HepG2 (cell line): ENCODE data around the gene PRR5L. TPM values are rescaled to one million over a fixed set of nuclear protein-coding genes. Genes with fewer than 3 reads are reported as not detected.
A peak's percentile ranks its signal among the peaks of the same experiment; 100 is the strongest.

Experiments used
- ATF1 ChIP-seq: IDR thresholded peaks from 2 replicates; pipeline ENCODE4 v1.6.1; 2016; ENCODE audit warnings: mild to moderate bottlenecking, control low read depth
- PHF8 ChIP-seq: sonication (generic); formaldehyde crosslinking; IDR thresholded peaks from 2 replicates; pipeline ENCODE4 v1.5.0; 2020; ENCODE audit warnings: missing genetic modification reagents
- RARA ChIP-seq: IDR thresholded peaks from 2 replicates; pipeline ENCODE4 v1.6.1; 2016; ENCODE audit warnings: missing genetic modification reagents, missing compliant biosample characterization
- SIX4 ChIP-seq: sonication (generic); formaldehyde crosslinking; IDR thresholded peaks from 2 replicates; pipeline ENCODE4 v1.4.0; 2020; ENCODE audit warnings: missing genetic modification reagents
- ZNF616 ChIP-seq: sonication (generic); formaldehyde crosslinking; IDR thresholded peaks from 2 replicates; pipeline ENCODE4 v1.5.0; 2020; ENCODE audit warnings: low read depth, mild to moderate bottlenecking, missing genetic modification reagents
- ZNF644 ChIP-seq: IDR thresholded peaks from 2 replicates; pipeline ENCODE4 v1.6.1; 2016; ENCODE audit warnings: low read depth
- polyA plus RNA-seq, 8 experiments: library from polyadenylated mRNA; depleted of rRNA in 3 of 8; stranded (reverse) in 7 of 8; unstranded in 1 of 8; fragments of >200 nt; fragmentation: Illumina TruSeq in 4 of 8; extraction: Trizol in 4 of 8; gene quantifications; 2 replicates each; pipeline versions ENCODE4 v1.2.1 to v1.2.3, GENCODE V29; 2011 to 2016; ENCODE audit warnings: low read depth in 4 of 8, missing spikeins in 1 of 8, mixed read lengths in 1 of 8; ENCODE audit not compliant: insufficient read depth in 1 of 8
- total RNA-seq, 5 experiments: library from RNA; depleted of rRNA; stranded (reverse); fragments of >200 nt; fragmentation: Illumina TruSeq; extraction: Trizol; gene quantifications; 2 replicates each; pipeline ENCODE4 v1.2.3, GENCODE V29; 2016; ENCODE audit warnings: low read depth in 1 of 5
- TF ChIP-seq, protein P1 (sequence below), 2 experiments: fragments of 450-650 bp in 1 of 2; sonication (generic) in 1 of 2; formaldehyde crosslinking in 1 of 2; IDR thresholded peaks; 2 replicates each; pipeline versions ENCODE4 v1.6.1 to v1.8.0; 2016 to 2022; ENCODE audit warnings: antibody characterized with exemption in 1 of 2, mild to moderate bottlenecking in 1 of 2, missing genetic modification reagents in 1 of 2
- TF ChIP-seq, protein P2 (sequence below): sonication (generic); formaldehyde crosslinking; IDR thresholded peaks from 2 replicates; pipeline ENCODE4 v1.5.0; 2020; ENCODE audit warnings: mild to moderate bottlenecking, missing genetic modification reagents
- TF ChIP-seq, protein P3 (sequence below): sonication (generic); formaldehyde crosslinking; IDR thresholded peaks from 2 replicates; pipeline ENCODE4 v1.4.0; 2020; ENCODE audit warnings: missing genetic modification reagents
- TF ChIP-seq, protein P4 (sequence below): sonication (generic); formaldehyde crosslinking; IDR thresholded peaks from 2 replicates; pipeline ENCODE4 v1.4.0; 2020; ENCODE audit warnings: missing genetic modification reagents, borderline replicate concordance
- TF ChIP-seq, protein P5 (sequence below): sonication (generic); formaldehyde crosslinking; IDR thresholded peaks from 2 replicates; pipeline ENCODE4 v1.8.1; 2023; ENCODE audit warnings: mild to moderate bottlenecking, inconsistent platforms, moderate library complexity, missing genetic modification reagents, borderline replicate concordance

PRR5L gene
- total and polyA plus RNA-seq, 2 of the 13 experiments (the other 11 are each of a cell fraction or from before 2014, with no cell fraction given), result 0.16 TPM; not detected in 1

DNA sequence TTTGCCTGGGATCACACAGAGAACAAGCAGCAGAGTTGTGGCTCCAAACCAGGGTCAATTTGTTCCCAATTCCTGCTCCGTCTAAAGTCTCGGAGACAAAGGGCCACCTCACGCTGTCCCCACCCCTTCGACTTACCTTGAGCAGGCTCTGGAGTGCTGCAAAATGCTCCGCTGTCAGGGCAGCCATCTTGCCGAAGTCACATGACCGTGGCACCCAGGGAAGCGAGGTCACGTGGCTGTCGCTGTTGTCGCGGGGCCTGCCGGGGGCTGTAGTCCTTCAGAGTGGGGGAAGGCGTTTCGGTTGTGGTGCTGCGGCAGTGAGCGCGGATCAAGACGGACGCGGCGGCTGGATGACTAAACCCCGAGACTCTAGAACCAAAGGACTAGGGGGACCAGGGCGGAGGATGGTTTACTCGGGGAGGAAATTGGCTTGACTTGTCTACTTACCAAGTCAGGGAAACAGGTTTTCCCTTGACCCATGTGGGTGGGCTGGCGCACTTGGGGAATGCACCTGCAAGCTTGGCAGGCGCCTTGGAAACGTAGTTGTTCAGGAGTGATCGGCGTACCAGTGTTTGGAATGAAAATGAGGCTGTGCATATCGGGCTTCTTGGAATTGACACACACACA lies 6.7 kb upstream of the PRR5L start, which contains the start of gene COMMD9 (continued):
- TF ChIP-seq, protein P1, sequence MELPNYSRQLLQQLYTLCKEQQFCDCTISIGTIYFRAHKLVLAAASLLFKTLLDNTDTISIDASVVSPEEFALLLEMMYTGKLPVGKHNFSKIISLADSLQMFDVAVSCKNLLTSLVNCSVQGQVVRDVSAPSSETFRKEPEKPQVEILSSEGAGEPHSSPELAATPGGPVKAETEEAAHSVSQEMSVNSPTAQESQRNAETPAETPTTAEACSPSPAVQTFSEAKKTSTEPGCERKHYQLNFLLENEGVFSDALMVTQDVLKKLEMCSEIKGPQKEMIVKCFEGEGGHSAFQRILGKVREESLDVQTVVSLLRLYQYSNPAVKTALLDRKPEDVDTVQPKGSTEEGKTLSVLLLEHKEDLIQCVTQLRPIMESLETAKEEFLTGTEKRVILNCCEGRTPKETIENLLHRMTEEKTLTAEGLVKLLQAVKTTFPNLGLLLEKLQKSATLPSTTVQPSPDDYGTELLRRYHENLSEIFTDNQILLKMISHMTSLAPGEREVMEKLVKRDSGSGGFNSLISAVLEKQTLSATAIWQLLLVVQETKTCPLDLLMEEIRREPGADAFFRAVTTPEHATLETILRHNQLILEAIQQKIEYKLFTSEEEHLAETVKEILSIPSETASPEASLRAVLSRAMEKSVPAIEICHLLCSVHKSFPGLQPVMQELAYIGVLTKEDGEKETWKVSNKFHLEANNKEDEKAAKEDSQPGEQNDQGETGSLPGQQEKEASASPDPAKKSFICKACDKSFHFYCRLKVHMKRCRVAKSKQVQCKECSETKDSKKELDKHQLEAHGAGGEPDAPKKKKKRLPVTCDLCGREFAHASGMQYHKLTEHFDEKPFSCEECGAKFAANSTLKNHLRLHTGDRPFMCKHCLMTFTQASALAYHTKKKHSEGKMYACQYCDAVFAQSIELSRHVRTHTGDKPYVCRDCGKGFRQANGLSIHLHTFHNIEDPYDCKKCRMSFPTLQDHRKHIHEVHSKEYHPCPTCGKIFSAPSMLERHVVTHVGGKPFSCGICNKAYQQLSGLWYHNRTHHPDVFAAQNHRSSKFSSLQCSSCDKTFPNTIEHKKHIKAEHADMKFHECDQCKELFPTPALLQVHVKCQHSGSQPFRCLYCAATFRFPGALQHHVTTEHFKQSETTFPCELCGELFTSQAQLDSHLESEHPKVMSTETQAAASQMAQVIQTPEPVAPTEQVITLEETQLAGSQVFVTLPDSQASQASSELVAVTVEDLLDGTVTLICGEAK (IDR thresholded peaks at IDR 0.05), result no peak
- TF ChIP-seq, protein P1 (CRISPR knock-in tag; IDR thresholded peaks at IDR 0.05), result peak; percentile 81
- TF ChIP-seq SIX4 (CRISPR knock-in tag), result peak; percentile 37; the same call in 1 of the 2 replicates
- TF ChIP-seq RARA (CRISPR knock-in tag), result peak; percentile 25; the same call in 1 of the 2 replicates
- no peak for TF ChIP-seq ZNF644 (CRISPR knock-in tag)
- TF ChIP-seq, protein P2, sequence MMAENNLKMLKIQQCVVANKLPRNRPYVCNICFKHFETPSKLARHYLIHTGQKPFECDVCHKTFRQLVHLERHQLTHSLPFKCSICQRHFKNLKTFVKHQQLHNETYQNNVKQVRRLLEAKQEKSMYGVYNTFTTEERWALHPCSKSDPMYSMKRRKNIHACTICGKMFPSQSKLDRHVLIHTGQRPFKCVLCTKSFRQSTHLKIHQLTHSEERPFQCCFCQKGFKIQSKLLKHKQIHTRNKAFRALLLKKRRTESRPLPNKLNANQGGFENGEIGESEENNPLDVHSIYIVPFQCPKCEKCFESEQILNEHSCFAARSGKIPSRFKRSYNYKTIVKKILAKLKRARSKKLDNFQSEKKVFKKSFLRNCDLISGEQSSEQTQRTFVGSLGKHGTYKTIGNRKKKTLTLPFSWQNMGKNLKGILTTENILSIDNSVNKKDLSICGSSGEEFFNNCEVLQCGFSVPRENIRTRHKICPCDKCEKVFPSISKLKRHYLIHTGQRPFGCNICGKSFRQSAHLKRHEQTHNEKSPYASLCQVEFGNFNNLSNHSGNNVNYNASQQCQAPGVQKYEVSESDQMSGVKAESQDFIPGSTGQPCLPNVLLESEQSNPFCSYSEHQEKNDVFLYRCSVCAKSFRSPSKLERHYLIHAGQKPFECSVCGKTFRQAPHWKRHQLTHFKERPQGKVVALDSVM (CRISPR knock-in tag), result no peak
- TF ChIP-seq, protein P3, sequence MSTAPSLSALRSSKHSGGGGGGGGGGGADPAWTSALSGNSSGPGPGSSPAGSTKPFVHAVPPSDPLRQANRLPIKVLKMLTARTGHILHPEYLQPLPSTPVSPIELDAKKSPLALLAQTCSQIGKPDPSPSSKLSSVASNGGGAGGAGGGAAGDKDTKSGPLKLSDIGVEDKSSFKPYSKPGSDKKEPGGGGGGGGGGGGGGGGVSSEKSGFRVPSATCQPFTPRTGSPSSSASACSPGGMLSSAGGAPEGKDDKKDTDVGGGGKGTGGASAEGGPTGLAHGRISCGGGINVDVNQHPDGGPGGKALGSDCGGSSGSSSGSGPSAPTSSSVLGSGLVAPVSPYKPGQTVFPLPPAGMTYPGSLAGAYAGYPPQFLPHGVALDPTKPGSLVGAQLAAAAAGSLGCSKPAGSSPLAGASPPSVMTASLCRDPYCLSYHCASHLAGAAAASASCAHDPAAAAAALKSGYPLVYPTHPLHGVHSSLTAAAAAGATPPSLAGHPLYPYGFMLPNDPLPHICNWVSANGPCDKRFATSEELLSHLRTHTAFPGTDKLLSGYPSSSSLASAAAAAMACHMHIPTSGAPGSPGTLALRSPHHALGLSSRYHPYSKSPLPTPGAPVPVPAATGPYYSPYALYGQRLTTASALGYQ (CRISPR knock-in tag), result peak; percentile 56; the same call in 1 of the 2 replicates
- TF ChIP-seq ZNF616 (CRISPR knock-in tag), result peak; percentile 73; the same call in 1 of the 2 replicates
- TF ChIP-seq, protein P4, sequence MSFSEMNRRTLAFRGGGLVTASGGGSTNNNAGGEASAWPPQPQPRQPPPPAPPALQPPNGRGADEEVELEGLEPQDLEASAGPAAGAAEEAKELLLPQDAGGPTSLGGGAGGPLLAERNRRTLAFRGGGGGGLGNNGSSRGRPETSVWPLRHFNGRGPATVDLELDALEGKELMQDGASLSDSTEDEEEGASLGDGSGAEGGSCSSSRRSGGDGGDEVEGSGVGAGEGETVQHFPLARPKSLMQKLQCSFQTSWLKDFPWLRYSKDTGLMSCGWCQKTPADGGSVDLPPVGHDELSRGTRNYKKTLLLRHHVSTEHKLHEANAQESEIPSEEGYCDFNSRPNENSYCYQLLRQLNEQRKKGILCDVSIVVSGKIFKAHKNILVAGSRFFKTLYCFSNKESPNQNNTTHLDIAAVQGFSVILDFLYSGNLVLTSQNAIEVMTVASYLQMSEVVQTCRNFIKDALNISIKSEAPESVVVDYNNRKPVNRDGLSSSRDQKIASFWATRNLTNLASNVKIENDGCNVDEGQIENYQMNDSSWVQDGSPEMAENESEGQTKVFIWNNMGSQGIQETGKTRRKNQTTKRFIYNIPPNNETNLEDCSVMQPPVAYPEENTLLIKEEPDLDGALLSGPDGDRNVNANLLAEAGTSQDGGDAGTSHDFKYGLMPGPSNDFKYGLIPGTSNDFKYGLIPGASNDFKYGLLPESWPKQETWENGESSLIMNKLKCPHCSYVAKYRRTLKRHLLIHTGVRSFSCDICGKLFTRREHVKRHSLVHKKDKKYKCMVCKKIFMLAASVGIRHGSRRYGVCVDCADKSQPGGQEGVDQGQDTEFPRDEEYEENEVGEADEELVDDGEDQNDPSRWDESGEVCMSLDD (CRISPR knock-in tag), result no peak
- peak; percentile 39; the same call in 1 of the 2 replicates for TF ChIP-seq ATF1 (CRISPR knock-in tag)
- peak; percentile 82 for TF ChIP-seq PHF8
- TF ChIP-seq, protein P5, sequence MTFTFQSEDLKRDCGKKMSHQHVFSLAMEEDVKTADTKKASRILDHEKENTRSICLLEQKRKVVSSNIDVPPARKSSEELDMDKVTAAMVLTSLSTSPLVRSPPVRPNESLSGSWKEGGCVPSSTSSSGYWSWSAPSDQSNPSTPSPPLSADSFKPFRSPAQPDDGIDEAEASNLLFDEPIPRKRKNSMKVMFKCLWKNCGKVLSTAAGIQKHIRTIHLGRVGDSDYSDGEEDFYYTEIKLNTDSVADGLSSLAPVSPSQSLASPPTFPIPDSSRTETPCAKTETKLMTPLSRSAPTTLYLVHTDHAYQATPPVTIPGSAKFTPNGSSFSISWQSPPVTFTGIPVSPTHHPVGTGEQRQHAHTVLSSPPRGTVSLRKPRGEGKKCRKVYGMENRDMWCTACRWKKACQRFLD (CRISPR knock-in tag), result no peak
